Keratinocyte (primary cell): ENCODE measurements around the gene SLC9A2.

Experiments used
- EZH2 ChIP-seq: IDR thresholded peaks from one replicate; pipeline ENCODE4 v1.6.1; 2012; ENCODE audit warnings: inconsistent platforms, mild to moderate bottlenecking, low read length, moderate library complexity
- TF ChIP-seq, protein P1 (sequence below), 3 experiments: IDR thresholded peaks in 1 of 3; conservative IDR thresholded peaks in 1 of 3; optimal IDR thresholded peaks in 1 of 3; 2 replicates in 2 of 3; 3 replicates in 1 of 3; pipeline versions ENCODE3 to v1.5.1; 2011; ENCODE audit warnings: low read length in 3 of 3, mild to moderate bottlenecking in 3 of 3, moderate library complexity in 2 of 3, control low read depth in 1 of 3, inconsistent platforms in 1 of 3; ENCODE audit not compliant: insufficient read depth in 2 of 3; ENCODE audit errors: extremely low read depth in 1 of 3

GRCh38 chr2:102724553-102724952 lies 105.2 kb downstream of the SLC9A2 start:
- TF ChIP-seq, protein P1, sequence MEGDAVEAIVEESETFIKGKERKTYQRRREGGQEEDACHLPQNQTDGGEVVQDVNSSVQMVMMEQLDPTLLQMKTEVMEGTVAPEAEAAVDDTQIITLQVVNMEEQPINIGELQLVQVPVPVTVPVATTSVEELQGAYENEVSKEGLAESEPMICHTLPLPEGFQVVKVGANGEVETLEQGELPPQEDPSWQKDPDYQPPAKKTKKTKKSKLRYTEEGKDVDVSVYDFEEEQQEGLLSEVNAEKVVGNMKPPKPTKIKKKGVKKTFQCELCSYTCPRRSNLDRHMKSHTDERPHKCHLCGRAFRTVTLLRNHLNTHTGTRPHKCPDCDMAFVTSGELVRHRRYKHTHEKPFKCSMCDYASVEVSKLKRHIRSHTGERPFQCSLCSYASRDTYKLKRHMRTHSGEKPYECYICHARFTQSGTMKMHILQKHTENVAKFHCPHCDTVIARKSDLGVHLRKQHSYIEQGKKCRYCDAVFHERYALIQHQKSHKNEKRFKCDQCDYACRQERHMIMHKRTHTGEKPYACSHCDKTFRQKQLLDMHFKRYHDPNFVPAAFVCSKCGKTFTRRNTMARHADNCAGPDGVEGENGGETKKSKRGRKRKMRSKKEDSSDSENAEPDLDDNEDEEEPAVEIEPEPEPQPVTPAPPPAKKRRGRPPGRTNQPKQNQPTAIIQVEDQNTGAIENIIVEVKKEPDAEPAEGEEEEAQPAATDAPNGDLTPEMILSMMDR (optimal IDR thresholded peaks at IDR 0.05 in 1 of 3, IDR thresholded peaks at IDR 0.05 in 1 of 3, conservative IDR thresholded peaks at IDR 0.05 in 1 of 3; ENCODE audit: extremely low read depth in 1 of 3, insufficient read depth in 2 of 3, low read length in 3 of 3): no peak
- TF ChIP-seq EZH2: no peak
